ENCODE data around the gene TCF15. TPM values are rescaled to one million over a fixed set of nuclear protein-coding genes. Genes with fewer than 3 reads are reported as not detected.

TCF15 gene
- total and polyA plus RNA-seq, 2 of the 13 experiments (the other 11 are each of a cell fraction or from before 2014, with no cell fraction given), result not detected

- TF ChIP-seq ZNF251 (CRISPR knock-in tag; IDR thresholded peaks at IDR 0.05), result 0 out of 2 replicates have a peak, but pooled peaks have one; percentile 65
- no peak for TF ChIP-seq NR3C1 (CRISPR knock-in tag; IDR thresholded peaks at IDR 0.05)
- TF ChIP-seq THAP9 (CRISPR knock-in tag; IDR thresholded peaks at IDR 0.05; ENCODE audit: borderline replicate concordance), result 0 out of 2 replicates have a peak, but pooled peaks have one; percentile 75
- no peak for TF ChIP-seq ZNF33B (CRISPR knock-in tag; IDR thresholded peaks at IDR 0.05)
- TF ChIP-seq ARNT2 (CRISPR knock-in tag; IDR thresholded peaks at IDR 0.05; ENCODE audit: low read depth), result 0 out of 2 replicates have a peak, but pooled peaks have one; percentile 58
- TF ChIP-seq ZNF891 (CRISPR knock-in tag; IDR thresholded peaks at IDR 0.05), result peak; percentile 37; the same call in 1 of the 2 replicates
- TF ChIP-seq FOXO1 (CRISPR knock-in tag; IDR thresholded peaks at IDR 0.05), result no peak
- peak; percentile 11; the same call in 1 of the 2 replicates for TF ChIP-seq GMEB1 (CRISPR knock-in tag; IDR thresholded peaks at IDR 0.05; ENCODE audit: borderline replicate concordance)
Observed at GRCh38 chr20:651713-652614, 41.9 kb upstream of the TCF15 start (continued).

Measured in HepG2 (cell line).